Activated CD8-positive, alpha-beta memory T cell treated with anti-CD3 and anti-CD28 coated beads for 4 hours (primary cell): ENCODE results near the gene LGSN.
"Not testable (repeated sequence)": the region's sequence is repeated elsewhere in the genome, so short reads cannot be mapped to it uniquely, and the experiment has no call there.

Experiments
- DNase-seq, 2 donors: peaks; one replicate each; pipeline ENCODE4 v3.0.0-alpha.2; 2020; ENCODE audit warnings: low read depth in 2 of 2

LGSN gene

GRCh38 chr6:63319939-63320338 lies at the start of gene LGSN:
TSS of gene LGSN (minus strand) at chr6:63319983. CDS start at chr6:63319943, 40 bp downstream.
- no peak for DNase-seq

GRCh38 chr6:63368347-63368746 lies 48.6 kb upstream of the LGSN start:
- no peak for DNase-seq

DNA sequence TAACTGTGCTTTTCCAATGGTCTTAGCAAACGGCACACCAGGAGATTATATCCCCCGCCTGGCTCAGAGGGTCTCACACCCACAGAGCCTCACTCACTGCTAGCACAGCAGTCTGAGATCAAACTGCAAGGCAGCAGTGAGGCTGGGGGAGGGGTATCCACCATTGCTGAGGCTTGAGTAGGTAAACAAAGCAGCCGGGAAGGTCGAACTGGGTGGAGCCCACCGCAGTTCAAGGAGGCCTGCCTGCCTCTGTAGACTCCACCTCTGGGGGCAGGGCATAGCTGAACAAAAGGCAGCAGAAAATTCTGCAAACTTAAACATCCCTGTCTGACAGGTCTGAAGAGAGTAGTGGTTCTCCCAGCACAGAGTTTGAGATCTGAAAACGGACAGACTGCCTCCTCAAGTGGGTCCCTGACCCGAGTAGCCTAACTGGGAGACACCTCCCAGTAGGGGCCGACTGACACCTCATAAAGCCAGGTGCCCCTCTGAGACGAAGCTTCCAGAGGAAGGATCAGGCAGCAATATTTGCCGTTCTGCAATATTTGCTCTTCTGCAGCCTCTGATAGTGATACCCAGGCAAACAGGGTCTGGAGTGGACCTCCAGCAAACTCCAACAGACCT lies 42.8 kb upstream of the LGSN start:
- not testable (repeated sequence) for DNase-seq

DNA sequence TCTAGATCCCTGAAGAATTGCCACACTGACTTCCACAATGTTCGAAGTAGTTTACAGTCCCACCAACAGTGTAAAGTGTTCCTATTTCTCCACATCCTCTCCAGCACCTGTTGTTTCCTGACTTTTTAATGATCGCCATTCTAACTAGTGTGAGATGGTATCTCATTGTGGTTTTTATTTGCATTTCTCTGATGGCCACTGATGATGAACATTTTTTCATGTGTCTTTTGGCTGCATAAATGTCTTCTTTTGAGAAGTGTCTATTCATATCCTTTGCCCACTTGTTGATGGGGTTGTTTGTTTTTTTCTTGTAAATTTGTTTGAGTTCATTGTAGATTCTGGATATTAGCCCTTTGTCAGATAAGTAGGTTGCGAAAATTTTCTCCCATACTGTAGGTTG lies 37.6 kb upstream of the LGSN start:
- DNase-seq, result not testable (repeated sequence)

DNA sequence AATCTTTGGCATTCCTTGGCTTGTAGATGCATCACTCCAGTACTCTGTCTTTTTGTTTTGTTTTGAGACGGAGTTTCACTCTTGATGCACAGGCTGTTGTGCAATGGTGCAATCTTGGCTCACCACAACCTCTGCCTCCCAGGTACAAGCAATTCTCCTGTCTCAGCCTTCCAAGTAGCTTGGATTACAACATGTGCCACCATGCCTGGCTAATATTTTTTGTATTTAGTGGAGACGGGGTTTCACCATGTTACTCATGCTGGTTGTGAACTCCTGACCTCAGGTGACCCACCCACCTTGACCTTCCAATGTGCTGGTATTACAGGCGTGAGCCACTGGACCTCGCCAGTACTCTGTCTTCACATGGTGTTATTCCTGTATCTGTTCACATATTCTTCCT lies 35.8 kb upstream of the LGSN start:
- no peak for DNase-seq

GRCh38 chr6:63353286-63353630 lies 33.5 kb upstream of the LGSN start:
- no peak for DNase-seq

GRCh38 chr6:63352544-63353285 lies 32.9 kb upstream of the LGSN start:
- DNase-seq, result no peak

GRCh38 chr6:63352069-63352543 lies 32.3 kb upstream of the LGSN start:
- DNase-seq, result no peak

GRCh38 chr6:63349401-63349800 lies 29.6 kb upstream of the LGSN start:
- no peak for DNase-seq

GRCh38 chr6:63348836-63349235 lies 29.1 kb upstream of the LGSN start:
- DNase-seq, result no peak

DNA sequence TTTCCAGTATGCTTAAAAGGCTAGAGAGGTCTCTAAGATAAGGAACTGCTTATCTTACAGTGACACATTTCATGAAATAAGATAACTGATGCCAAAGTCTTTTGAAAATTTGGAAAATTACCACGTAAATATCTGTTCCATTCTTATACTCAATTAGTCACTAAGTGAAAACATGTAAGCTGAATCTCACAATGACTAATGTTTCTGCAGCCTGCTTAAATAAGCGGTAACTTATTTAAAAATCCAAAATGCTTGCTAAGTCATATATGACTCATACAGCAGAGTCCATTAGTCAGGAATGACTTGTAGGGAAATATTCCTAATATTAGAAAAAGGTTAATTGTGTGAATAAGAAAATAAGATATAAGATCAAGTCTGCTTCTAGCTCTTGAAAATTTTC lies 27.8 kb upstream of the LGSN start:
- DNase-seq, result no peak

DNA sequence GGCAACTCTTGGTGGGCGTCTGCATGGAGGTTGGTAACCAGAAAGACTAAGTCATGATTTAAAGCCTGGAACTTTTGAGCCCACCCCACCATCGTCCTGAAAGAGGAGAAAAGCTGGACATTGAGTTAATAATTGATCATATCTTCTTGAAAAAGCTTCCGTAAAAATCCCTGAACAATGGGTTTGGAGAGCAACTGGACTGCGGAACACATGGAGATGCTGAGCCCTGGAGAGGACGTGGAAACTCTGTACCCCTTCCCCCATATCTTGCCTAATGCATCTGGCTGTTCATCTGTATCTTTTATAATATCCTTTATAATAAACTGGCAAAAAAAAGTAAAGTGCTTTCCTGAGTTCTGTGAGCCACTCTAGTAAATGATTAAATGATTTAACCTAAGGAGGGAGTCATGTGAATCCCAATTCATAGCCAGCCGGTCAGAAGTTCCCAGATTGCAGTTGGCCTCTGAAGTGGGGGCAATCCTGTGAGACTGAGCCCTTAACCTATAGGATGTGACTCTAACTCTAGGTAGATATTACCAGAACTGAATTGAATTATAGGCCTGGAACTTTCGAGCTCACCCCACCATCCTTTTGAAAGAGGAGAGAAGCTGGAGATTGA lies 26.5 kb upstream of the LGSN start:
- no peak for DNase-seq

DNA sequence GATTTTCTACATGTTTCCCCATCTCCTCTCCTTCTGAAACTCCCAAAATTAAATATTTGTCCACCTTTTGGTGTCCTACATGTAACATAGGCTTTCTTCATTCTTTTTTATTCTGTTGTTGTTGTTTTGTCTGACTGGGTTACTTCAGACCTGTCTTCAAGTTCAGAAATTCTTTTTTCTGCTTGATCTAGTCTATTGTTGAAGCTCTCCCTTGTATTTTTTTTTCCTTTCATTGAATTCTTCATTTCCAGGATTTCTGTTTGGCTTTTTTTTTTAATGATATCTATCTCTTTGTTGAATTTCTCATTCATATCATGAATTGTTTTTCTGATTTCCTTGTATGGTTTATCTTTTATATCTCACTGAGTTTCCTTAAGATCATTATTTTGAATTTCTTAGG lies 20.6 kb upstream of the LGSN start:
- no peak for DNase-seq

DNA sequence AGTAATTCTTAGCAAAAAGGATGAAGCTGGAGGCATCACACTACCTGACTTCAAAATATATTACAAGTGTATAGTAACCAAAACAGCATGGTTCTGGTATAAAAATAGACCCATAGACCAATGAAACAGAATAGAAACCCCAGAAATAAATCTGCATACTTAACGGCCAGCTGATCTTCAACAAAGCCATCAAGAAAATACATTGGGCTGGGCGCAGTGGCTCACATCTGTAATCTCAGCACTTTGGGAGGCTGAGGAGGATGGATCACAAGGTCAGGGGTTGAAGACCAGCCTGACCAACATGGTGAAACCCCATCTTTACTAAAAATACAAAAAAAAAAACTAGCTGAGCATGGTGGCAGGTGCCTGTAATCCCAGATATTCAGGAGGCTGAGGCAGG lies 14.9 kb upstream of the LGSN start:
- not testable (repeated sequence) for DNase-seq

DNA sequence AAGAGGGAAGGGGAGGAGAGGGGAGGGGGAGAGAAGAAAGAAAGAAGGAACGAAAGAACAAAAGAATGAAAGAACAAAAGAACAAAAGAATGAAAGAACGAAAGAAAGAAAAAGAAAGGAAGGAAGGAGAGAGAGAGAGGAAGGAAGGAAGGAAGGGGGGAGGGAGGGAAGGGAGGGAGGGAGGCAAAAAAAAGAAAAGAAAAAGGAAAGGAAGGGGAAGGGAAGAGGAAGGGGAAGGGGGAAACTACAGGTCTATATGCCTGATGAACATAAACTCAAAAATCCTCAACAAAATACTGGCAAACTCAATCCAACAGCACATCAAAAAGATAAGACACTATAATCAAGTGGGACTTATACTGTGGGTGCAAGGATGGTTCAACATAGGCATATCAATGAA lies 13.7 kb upstream of the LGSN start:
- DNase-seq, result no peak

- DNase-seq, result not testable (repeated sequence)
Measured at GRCh38 chr6:63326630-63327029, 6.8 kb upstream of the LGSN start.

DNA sequence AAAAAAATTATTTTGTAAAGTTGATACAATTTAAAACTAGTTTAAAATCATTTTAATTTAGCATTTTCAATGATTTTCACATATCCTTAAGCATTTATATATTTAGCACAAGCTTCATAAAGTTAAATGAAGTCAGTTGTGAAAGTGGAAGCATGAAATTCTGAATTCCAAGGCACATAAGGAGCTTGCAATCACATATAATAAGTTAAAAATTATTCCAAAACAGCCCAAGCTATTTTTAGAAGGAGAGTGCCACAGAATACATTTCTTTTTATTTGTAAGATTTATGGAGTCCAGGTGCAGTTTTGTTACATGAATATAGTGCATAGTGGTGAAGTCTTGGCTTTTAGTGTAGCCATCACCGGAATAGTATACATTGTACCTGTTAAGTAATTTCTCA lies 3.2 kb upstream of the LGSN start:
- no peak for DNase-seq

DNA sequence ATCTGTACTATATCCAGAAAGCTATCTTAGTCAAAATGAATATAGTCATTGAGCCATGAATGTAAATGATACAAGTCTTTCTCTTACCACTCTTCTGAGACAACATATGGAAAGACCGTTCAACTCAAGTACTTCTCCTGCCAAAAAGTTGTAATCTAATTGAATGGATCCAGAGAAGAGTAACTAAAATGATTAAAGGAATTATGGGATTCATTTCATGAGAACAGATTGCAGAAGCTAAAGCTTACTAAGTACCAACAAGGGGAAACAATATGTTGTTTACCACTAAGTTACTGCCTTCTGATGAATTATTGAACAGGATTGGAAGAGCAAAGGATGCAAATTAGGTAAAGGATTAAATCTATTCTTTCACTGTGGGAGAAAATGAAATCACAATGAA lies 2.0 kb upstream of the LGSN start:
- no peak for DNase-seq

GRCh38 chr6:63317641-63318040 lies 2.1 kb downstream of the LGSN start:
- no peak for DNase-seq

DNA sequence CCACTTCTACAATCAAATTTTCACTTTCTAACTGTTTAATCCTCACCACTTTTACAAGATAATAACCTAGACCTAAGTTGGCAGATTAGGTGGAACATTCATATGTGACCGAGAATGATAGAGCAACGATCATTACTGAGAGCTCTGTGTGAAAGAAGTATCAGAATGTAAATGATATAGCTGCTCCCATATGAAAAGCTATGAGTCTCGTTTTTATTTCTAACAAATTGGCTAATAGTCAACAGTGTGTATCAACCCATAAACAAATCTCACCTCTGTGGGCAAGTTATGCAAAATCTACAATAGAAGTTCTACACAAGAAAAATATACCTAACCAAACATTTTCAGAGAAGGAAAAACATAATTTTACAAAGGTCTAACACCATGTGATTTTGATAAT lies 3.7 kb downstream of the LGSN start:
- DNase-seq, result no peak

GRCh38 chr6:63313111-63313510 lies 6.7 kb downstream of the LGSN start:
- DNase-seq, result no peak

GRCh38 chr6:63307581-63308246 lies 12.1 kb downstream of the LGSN start:
- DNase-seq, result no peak

GRCh38 chr6:63306420-63306819 lies 13.4 kb downstream of the LGSN start:
- DNase-seq, result no peak
